AG09309 (cell line): Measurements from ENCODE around the gene RELCH.

Experiments used
- DNase-seq: peaks from one replicate; pipeline ENCODE4 v3.0.0-alpha.2; 2010; ENCODE audit warnings: low read depth
- H3K4me3 ChIP-seq: 2 replicates; pipeline ENCODE4 v1.5.1; 2011; ENCODE audit warnings: mild to moderate bottlenecking, low read depth, low read length, moderate library complexity; ENCODE audit not compliant: control insufficient read depth
- TF ChIP-seq, protein P1 (sequence below): IDR thresholded peaks from 2 replicates; pipeline ENCODE4 v1.5.1; 2011; ENCODE audit warnings: mild to moderate bottlenecking, low read depth, low read length, inconsistent platforms; ENCODE audit not compliant: insufficient read depth, control insufficient read depth; ENCODE audit errors: missing control alignments

Gene RELCH

DNA sequence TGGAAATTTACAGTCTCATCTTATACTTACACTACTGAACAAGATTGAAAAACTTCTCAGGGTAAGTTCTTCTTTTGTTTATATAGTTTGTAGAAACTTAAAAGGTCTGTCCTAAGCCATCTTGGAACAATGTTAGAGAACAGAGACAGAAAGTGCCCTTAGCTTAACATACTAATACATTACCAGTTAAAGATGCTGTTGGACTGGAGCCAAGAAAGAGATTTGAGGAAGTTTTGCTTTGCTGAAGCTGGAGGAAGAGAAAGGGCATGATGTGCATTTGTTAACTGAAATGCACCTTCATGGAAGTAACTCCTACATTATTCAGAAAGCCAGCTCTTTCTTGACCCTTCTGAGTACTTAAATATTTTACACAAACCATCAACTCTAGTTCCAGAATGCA, 71.6 kb downstream of the RELCH start:
- no peak overlapping the region for H3K4me3 ChIP-seq
- DNase-seq = no peak
- TF ChIP-seq, protein P1, sequence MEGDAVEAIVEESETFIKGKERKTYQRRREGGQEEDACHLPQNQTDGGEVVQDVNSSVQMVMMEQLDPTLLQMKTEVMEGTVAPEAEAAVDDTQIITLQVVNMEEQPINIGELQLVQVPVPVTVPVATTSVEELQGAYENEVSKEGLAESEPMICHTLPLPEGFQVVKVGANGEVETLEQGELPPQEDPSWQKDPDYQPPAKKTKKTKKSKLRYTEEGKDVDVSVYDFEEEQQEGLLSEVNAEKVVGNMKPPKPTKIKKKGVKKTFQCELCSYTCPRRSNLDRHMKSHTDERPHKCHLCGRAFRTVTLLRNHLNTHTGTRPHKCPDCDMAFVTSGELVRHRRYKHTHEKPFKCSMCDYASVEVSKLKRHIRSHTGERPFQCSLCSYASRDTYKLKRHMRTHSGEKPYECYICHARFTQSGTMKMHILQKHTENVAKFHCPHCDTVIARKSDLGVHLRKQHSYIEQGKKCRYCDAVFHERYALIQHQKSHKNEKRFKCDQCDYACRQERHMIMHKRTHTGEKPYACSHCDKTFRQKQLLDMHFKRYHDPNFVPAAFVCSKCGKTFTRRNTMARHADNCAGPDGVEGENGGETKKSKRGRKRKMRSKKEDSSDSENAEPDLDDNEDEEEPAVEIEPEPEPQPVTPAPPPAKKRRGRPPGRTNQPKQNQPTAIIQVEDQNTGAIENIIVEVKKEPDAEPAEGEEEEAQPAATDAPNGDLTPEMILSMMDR = no peak

DNA sequence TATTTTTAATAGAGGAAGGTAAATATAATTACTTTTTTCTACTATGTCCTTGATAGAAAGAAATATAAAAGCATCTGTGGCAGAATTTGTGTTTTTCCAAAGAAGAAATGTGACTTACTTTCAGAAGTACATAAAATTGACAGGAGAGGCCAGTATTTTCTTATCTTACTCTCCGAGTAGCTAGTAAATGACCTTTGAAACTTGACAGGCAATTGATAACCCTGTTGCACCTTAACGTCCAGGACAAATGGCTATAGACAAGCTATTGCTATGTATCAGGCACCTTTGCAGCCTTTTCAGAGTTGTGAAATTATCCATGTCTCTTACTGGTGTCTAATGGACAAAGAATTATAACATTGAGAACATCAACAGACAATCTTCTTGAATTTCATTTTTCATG, 75.0 kb downstream of the RELCH start:
- no peak for DNase-seq
- TF ChIP-seq, protein P1 = no peak
- no peak overlapping the region for H3K4me3 ChIP-seq

DNA sequence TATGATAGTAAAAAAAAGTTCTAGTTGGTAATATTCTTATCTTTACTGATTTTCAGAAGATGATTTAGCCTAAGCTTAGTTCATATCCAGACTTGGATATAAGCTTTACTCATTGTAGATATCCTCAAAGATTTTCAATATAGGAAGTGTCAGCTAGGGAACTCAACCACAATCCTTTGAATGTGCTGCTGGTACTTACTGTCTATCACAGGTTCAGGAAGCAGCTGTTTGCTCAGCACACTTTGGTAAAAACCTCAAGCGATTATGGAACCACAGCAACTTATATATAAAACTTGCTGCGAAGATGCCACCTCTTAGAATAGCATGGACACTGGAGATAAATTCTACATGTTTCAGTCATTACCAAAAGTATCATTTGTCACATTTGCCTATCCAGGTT, 77.9 kb downstream of the RELCH start:
- TF ChIP-seq, protein P1 = no peak
- H3K4me3 ChIP-seq = no peak overlapping the region
- DNase-seq = no peak

DNA sequence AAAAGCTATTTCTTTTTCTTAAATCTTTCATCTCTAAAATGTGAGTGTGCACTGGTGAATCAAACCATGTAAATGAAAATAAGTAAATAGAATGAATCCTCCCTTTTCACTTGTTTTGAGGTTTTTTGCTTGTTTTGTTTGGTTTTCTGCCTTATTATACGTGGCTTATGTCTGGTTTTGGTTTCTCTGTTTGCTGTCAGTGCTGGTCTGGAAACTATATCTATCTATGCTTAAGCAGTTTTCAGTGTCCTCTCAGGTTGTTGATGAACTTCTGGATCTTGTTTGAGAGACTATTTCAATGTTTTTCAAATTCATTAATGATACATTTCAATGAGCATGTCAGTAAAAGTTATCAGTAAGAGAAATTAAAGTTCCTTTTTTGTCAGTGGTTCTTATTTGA, 90.0 kb downstream of the RELCH start:
- TF ChIP-seq, protein P1 = no peak
- DNase-seq = no peak
- H3K4me3 ChIP-seq = no peak overlapping the region

DNA sequence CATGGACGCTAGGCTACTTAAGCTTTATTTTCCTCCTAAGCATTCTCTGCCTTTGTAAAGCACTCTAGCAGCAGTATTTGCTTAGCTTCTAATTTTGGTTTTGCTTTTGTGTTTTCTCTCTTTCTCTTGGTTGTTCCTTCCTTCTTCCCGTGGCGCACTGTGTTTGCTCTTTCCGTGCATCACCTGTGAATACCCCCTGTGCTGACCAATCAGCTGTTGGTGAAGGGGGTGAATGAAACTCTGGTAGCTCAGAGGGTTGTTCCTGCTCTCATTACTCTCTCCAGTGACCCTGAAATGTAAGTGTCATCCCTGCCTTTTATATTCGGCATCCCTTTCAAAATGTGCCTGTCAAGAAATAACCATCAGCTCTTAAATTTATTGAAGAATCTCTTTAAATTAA, 92.5 kb downstream of the RELCH start:
- H3K4me3 ChIP-seq = no peak overlapping the region
- TF ChIP-seq, protein P1 = no peak
- DNase-seq = no peak

DNA sequence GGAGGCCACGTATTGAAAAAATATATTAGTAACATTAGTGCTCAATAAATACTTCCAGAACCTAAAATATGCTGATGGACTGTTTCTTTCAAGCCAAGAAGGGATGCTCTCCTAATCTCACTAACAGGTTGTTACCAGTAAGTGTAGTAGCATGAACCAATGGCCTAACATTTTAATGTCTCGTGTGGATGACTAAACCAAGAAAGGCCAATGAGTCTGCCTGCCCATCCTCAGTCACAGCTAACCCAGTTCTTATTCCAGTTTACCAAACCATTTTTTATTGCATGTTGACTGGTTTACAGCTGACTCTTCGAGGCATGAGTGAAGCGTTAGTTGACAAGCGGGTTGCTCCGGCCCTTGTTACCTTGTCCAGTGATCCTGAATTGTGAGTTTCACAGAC, 93.0 kb downstream of the RELCH start:
- no peak overlapping the region for H3K4me3 ChIP-seq
- TF ChIP-seq, protein P1 = no peak
- DNase-seq = no peak

DNA sequence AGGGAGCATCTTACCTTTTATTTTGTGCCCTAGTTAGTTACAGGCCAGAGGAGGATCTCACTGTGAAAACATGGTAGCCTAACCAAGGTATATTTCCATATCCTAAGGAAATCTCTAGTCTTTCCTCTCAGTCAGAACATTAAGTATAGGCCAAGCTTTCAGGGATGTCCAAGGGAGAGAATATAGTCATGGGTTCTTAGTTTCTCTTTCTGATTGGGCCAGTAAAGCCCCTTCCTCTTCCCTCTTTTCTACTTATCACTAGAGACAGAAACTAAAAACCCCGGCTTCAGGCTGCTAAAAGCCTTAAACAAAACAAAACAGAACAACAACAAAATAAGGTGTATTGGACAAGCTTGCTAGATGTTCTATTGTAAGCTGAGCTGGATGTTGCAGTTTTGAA, 93.7 kb downstream of the RELCH start:
- DNase-seq = no peak
- no peak overlapping the region for H3K4me3 ChIP-seq
- TF ChIP-seq, protein P1 = no peak
